ENCODE data around the gene EXD3.
A peak's percentile ranks its signal among the peaks of the same experiment; 100 is the strongest.
"Not testable (repeated sequence)": the region's sequence is repeated elsewhere in the genome, so short reads cannot be mapped to it uniquely, and the experiment has no call there.

The EXD3 gene, protein sequence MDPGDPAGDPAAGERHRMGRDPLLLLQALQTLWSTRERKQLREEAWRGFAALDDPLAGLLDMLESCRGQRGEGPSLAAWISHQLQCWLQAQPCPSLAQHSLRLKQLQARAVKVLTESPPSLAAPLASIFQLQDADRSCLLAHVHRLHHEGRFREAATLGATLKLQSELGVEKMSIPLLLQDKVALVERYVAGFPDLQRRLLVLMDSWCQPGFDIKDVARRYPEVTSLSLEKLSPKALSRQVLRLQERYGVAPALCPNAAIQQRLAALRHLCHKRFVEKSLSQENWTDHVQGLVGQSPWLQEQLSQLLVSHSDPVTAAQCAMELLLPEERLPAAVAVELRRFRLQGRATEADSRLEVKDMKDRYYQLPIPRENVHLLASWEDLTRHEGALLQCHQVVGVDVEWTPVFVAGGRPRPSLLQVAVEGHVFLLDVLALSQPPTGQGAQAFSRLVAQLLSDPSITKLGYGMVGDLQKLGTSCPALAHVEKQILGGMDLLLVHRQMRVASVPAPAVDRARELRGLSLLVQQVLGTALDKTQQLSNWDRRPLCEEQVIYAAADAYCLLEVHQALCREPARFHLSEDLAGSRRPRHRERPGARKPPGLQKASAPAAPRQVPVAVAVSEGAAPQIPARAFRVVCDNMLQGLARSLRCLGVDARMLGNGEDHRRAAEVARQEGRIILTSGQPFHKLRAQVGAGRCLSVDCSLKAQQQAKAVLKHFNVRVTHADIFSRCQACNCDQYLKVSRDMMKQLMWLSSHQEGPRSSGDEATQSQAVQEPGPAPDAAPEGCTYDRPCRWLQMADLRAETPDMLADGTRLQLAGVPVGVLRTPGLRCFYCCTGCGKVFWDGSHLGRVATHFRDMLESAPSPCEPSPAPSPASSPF

DNA sequence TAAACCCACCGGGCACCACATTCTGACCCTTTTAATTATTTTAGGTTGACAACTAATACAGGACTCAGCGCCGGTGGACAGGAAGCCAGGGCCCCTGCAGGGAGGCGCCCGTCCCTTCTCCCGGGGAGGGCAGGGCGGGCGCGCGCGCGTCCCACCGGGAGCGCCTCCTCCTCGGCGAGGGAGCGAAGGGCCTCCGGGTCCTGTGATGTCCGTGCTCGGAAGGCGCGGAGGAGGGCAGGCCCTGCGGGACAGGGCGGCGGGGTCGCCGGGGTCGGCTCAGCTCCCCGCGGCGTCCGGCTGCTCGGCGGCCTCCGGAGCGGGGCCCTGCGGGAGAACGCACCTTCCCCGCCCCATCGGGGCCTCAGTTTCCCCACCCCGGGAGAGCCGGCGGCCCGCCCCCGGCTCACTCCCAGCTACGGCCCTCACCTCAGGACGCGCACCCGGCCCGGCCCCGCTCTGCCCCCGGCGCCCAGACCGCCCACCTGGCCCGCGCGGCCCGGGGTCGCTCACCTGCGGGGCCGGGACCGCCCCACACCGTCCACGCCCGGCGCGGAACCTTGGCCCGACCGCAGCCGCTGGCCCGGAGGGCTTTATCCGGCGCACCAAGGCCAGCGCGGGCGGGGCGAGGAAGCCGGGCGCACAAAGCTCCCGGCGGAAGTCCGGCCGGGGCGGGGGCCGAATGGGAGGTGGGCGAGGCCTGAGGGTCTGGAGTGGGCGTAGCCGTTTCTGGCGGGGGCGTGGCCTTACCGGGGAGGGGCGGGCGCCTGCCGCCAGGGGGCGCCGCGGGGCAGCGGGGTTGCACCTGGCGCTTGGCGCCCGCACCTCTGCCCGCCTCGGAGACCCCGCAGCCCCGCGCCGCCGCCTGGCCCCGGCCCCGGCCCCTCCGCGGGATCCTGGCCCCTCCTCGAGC is at the start of gene EXD3, which contains the start of gene NOXA1:
Gene EXD3, minus strand, starts transcription at position 559 of the 910 bp plus-strand sequence. CDS start 27,805 bp downstream, outside the sequence.
Gene NOXA1, plus strand, starts transcription at position 790 of the 910 bp plus-strand sequence. CDS start 137 bp downstream, outside the sequence.
- DNase-seq (ENCODE audit: low read depth in 2 of 2, low spot score in 1 of 2) = peak; percentile 87 to 89

DNA sequence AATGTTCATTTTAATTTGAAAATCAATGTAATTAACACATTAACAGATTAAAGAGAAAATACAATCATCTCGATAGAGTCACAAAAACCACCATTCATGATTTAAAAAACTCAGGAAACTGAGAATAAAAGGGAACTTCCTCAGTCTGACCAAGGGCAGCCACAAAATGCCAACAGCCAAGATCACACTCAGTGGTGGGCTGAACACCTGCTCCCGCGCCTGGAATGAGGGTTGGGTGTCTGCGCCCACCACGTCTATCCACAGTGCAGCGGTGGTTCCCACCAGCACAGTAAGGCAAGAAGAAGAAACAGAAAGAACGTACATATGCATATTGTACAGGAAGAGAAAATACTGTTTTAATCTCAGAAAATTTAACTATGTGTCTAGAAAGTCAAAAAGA is 47.8 kb upstream of the EXD3 start:
- no peak for DNase-seq (ENCODE audit: low read depth in 2 of 2, low spot score in 1 of 2)

DNA sequence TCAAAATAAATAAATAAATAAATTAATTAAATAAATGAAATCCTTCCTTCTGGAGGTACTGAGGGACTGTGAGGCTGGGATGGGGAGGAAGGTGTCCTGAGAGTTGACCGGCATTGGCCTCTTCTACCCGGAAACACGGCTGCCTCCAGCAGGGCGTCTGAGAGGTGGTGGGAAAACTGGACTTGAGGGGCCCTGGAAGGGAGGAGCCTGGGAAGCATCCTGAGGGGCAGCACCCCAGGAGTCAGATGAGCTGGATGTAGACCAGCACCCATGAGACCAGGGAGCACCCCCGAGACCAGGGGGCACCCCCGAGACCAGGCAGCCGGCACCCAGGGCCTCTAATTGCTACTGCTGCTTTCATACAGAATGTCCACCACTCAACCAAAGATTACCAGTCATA is 44.9 kb upstream of the EXD3 start:
- no peak for DNase-seq (ENCODE audit: low read depth in 2 of 2, low spot score in 1 of 2)

- no peak for DNase-seq (ENCODE audit: low read depth in 2 of 2, low spot score in 1 of 2)
Observed at GRCh38 chr9:137467161-137467581, 44.2 kb upstream of the EXD3 start.

GRCh38 chr9:137466389-137467085 is 43.6 kb upstream of the EXD3 start:
- not testable (repeated sequence) for DNase-seq (ENCODE audit: low read depth in 2 of 2, low spot score in 1 of 2)

- no peak for DNase-seq (ENCODE audit: low read depth in 2 of 2, low spot score in 1 of 2)
Observed at GRCh38 chr9:137465720-137466388, 42.9 kb upstream of the EXD3 start.

DNA sequence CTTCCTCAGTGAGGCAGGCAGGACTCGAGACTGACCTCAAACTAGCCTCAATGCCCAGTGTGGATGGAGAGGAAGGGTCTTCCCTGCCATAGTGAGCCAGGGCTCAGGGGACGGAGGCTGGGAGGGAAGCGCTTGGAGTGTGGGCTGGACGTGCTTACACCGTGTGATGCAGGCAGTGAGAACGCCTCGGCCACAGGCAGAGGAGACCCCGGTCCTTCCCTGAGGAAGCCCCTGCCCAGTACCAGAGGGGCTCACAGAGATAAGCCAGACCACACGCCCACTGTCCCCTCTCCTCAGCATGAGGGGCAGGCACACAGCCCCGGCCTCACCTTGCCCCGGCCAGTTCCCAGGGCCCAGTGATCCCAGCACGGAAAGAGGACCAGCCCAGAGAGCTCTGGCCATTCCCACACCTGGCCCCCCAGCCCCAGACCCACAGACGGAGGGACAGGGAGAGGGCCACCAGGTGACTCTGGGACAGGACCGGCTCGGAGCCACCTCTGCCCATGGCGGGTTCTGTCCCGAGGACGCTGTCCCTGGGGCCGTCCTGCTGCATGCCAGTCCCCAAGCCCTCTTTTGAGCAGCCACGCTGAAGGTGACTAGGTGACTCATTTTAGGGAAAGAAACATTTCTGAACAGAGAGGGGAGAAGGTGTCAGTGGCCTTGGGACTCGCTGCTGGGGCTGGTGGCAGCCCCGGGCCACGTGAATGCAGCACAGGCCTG is 42.2 kb upstream of the EXD3 start:
- DNase-seq (ENCODE audit: low read depth in 2 of 2, low spot score in 1 of 2) = no peak

DNA sequence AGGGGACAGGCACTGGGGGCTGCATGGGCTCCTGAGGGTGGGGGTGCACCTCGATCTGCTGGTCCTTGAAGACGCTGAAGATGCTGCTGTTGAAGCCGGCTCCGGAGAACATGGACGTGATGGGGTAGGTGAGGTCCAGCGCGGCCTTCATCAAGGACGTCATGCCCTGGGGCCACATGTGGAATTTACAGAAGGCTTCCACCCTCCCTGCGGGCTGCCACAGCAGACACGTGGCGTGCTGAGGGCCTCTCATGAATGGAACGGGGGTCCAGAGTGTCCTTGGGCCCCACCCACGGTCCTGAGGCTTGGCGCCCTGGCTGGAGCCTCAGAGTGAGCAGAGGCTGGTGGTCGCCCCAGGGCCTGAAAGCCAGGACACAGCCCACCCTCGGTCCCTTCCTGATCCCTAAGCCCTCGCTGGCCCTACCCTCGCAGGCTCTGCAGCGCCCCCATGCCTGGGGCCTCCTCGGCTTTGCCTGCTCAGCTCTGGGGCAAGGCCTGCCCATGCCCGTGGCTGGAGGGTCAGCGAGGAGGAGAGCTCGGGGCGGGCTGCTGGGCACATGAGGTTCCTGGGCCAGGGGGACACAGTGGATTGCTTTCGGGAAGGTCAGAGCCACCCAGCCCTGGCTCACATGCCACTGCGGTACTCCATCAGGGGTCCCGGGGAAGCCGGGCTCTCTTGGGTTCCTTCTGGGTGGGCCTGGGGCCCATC is 41.5 kb upstream of the EXD3 start:
- DNase-seq (ENCODE audit: low read depth in 2 of 2, low spot score in 1 of 2) = no peak

DNA sequence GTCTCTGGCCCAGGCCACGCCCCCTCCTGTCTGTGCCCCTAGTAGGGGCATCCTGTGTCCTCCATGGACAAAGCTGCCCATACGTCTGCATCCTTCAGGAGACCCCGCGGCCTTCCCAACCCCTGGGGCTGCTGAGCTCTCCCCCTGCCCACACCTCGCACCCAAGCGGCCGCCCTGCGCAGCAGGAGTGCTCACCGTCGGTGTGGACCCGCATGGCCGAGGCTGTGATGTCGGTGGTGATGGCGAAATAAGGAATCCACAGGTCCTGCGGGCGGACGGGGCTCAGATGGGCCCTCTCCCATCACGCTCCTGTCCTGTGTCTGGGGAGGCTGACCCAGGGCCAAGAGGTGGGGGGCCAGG is 40.9 kb upstream of the EXD3 start:
- DNase-seq (ENCODE audit: low read depth in 2 of 2, low spot score in 1 of 2) = no peak

DNA sequence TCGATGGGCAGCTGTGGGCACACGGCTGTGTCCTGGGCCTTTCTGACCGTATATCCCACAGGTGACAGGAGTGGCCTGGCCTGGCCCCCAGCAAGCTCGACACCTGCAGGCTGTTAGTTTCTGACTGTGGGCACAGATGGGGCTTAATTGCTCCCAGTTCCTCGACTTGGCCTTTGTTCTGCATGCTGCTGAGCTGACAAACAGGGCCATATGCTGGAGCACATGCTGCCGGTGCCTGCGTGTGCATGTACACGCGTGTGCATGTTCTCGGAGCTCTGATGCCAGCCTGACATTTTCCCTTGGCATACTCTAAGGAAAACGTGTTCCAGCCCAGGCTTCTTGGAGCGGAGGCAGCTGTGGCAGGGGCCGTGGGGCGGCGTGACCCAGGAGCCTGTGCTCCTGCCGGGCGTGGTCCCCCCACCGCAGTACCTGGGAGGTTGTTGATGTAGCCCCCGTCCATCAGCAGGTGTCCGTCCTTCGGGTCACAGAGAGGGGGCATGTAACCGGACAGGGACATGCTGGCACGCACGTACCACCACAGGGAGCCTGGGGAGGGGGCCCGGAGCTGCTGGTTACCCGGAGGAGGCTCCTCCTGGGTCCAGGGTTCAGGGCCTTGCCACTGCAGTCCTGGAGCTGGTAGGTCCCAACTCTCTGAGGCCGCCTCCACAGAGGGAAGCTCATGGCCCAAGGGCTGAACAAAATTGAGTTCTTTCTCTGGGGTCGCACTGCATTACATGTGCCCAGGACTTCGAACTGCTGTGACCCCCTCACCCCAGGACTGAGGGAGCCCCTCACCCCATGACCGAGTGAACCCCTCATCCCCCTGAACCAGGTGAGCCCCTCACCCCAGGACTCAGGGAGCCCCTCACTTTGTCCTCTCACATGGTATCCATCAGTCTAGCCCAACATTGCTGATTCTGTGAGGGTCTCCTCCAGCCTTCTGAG is 40.3 kb upstream of the EXD3 start:
- no peak for DNase-seq (ENCODE audit: low read depth in 2 of 2, low spot score in 1 of 2)

DNA sequence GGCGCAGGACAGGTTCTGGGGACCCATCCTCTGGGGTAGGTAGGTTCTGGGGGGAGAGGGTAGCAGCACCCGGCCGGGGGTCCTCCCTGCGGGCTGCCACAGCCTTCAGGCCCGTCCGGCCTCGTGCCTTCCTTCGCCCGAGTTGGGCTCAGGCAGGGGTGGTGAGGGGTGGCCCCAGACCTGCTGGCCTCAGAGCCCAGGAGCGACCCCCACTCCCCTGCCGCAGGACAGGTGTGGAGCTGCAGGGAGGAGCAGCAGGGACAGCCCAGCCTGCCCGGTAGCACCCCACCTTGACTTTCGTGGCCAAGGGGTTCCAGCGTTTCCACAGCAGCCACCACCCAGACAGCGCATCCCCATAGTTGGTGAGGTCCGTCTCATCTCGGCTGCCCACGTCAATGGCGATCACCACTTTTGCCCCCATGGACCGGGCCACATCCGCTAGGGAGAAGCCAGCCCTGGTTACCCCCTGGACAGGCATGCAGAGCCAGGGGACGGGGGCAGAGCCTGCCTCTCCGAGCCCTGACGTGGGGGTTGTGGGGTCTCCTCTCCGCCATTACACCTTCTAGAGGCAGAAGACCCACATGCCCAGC is 39.5 kb upstream of the EXD3 start:
- no peak for DNase-seq (ENCODE audit: low read depth in 2 of 2, low spot score in 1 of 2)

DNA sequence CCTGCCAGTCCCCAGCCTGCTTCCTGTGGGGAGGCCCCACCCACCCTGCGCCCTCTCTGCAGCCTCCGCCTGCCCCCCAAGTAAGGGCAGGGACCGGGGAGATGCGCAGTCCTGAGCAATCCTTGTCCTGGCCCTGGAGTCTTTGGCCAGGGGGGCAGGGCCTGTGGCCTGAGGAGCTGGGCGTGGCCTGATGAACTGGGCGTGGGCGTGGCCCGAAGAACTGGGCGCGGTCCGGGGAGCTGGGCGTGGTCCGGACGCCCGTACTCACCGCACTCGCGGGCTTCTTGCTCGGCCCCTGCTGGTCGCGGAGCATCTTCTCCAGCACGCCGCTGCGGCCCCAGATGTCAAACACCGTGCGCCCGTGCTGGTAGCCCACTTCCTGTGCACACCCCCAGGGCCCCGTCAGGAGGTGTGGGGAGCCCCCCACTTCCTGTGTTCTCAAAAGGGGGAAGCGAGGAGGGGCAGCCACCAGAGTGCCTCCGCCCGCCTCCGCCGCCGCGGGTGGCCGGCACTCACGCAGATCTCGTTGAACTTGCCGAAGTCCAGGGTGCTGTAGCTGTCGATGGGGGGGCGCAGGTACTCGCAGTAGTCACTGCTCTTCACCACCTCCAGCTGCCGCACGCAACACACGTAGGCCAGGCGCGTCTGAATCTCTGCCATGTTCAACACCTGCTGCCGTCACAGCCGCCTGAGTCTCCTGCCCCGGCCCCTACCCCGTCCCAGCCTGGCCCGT is 38.9 kb upstream of the EXD3 start:
- DNase-seq (ENCODE audit: low read depth in 2 of 2, low spot score in 1 of 2) = peak; percentile 54 to 71

- no peak for DNase-seq (ENCODE audit: low read depth in 2 of 2, low spot score in 1 of 2)
Observed at GRCh38 chr9:137461316-137461662, 38.3 kb upstream of the EXD3 start.

DNA sequence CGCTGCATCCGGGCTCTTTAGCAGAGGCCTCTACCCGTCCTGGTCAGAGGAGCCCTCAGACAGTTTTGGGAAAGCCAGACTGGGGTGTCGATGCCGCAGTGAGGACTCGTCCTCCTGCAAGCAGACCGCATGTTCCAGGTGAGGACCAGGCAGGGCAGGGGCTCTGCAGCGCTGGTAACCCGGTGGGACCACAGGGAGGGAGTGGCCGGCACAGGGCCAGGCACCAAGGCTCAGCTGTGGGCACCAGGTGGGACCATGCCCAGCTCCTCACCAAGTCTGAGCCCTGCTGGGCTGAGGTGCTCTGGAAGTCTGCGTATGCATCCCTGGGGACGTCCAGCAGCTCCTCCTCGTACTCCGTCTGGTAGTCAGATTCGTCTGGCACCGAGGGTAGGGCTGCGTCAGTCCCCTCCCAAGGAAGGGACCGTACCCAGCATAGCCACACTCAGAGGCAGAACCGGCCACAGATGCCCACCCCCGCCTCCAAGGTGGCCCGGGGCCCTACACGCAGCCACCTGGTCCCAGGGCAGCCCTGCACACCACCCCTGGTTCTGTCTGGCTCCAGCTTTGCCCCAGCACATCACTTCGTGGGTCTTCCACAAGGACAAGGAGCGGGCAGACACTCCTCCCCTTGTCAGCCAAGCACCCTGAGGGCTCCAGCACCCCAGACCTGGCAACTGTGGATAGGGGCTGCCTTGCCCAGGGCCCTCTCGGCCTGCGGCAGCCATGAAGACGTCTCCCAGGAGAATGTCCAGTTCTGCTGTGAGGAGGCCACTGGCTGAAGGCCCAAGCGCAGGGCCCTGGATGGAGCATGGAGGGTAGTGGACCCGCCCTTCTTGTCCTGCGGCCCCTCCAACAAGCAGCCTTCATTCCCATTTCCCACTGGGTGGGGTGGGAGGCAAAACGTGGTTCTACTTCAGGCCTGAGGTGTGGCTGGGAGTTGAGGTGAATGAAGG is 37.7 kb upstream of the EXD3 start:
- no peak for DNase-seq (ENCODE audit: low read depth in 2 of 2, low spot score in 1 of 2)

DNA sequence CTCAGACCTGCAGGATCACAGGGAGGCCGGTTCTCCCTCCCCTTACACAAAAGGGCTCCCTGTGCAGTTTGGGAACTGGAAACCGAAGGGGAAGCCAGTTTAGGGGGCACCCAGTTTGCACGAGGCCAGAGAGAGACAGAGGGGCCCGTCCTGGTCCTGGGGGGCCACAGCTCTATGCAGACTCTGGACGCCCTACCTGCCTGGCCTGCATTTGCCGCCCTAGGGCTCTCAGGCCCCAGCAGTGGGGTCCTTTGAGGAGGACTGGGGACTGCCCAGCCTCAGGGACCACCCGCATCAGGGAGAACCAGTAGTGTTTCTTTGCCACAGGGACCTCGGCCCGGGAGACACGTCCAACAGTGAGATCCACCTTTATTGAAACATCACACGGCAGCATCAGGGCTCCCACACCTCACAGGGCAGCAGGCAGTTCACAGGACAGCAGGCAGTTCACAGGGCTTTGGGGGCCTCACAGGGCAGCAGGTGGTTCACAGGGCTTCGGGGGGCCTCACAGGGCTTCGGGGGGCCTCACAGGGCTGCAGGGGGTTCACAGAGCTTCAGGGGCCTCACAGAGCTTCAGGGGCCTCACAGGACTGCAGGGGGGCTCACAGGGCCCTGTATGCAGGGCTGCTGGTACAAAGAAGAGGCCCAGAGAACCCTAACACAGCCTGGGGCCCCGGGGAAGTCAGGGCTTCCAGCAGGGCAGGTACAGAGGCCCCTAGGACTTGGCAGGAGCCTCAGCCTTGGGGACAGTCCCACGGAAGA is 36.8 kb upstream of the EXD3 start:
- no peak for DNase-seq (ENCODE audit: low read depth in 2 of 2, low spot score in 1 of 2)
